HepG2 (cell line): ENCODE results near the gene ELL. TPM values are rescaled to one million over a fixed set of nuclear protein-coding genes. Genes with fewer than 3 reads are reported as not detected.

Source experiments
- ARID3A ChIP-seq: IDR thresholded peaks from 2 replicates; pipeline ENCODE4 v1.6.1; 2012; ENCODE audit warnings: low read depth, low read length, improper control_type of control experiment
- NR2C2 ChIP-seq: sonication (generic); formaldehyde crosslinking; IDR thresholded peaks from 2 replicates; pipeline ENCODE4 v1.4.0; 2020; ENCODE audit warnings: missing genetic modification reagents, mild to moderate bottlenecking, moderate library complexity, borderline replicate concordance
- PAF1 ChIP-seq: IDR thresholded peaks from 2 replicates; pipeline ENCODE4 v1.6.1; 2016; ENCODE audit warnings: missing genetic modification reagents, missing compliant biosample characterization
- RCOR2 ChIP-seq: IDR thresholded peaks from 2 replicates; pipeline ENCODE4 v1.6.1; 2016; ENCODE audit warnings: missing biosample characterization, missing genetic modification reagents
- RXRB ChIP-seq: IDR thresholded peaks from 2 replicates; pipeline ENCODE4 v1.6.1; 2016; ENCODE audit warnings: borderline replicate concordance, missing genetic modification reagents, missing compliant biosample characterization
- WIZ ChIP-seq: sonication (generic); formaldehyde crosslinking; IDR thresholded peaks from 2 replicates; pipeline ENCODE4 v1.5.1; 2020; ENCODE audit warnings: mild to moderate bottlenecking, missing genetic modification reagents
- ZBTB42 ChIP-seq: sonication (generic); formaldehyde crosslinking; IDR thresholded peaks from 2 replicates; pipeline ENCODE4 v1.5.0; 2020; ENCODE audit warnings: mild to moderate bottlenecking, missing genetic modification reagents
- ZBTB8A ChIP-seq: sonication (generic); formaldehyde crosslinking; IDR thresholded peaks from 2 replicates; pipeline ENCODE4 v1.4.0; 2020; ENCODE audit warnings: mild to moderate bottlenecking, low read depth, missing genetic modification reagents, borderline replicate concordance
- ZFYVE20 ChIP-seq: sonication (generic); formaldehyde crosslinking; IDR thresholded peaks from 2 replicates; pipeline ENCODE4 v1.8.0; 2023; ENCODE audit warnings: low read depth, mild to moderate bottlenecking, moderate library complexity, missing genetic modification reagents, borderline replicate concordance
- ZNF503 ChIP-seq: sonication (generic); formaldehyde crosslinking; IDR thresholded peaks from 2 replicates; pipeline ENCODE4 v1.4.0; 2020; ENCODE audit warnings: missing genetic modification reagents
- ZNF513 ChIP-seq: sonication (generic); formaldehyde crosslinking; conservative IDR thresholded peaks from 2 replicates; pipeline ENCODE4 v1.5.0; 2020; ENCODE audit warnings: missing genetic modification reagents
- ZNF652 ChIP-seq: IDR thresholded peaks from 2 replicates; pipeline ENCODE4 v1.6.1; 2016; ENCODE audit warnings: low read depth, borderline replicate concordance
- ZNF770 ChIP-seq: sonication (generic); formaldehyde crosslinking; IDR thresholded peaks from 2 replicates; pipeline ENCODE4 v1.5.0; 2020; ENCODE audit warnings: mild to moderate bottlenecking, missing genetic modification reagents
- ZNF782 ChIP-seq: sonication (generic); formaldehyde crosslinking; IDR thresholded peaks from 2 replicates; pipeline ENCODE4 v1.4.0; 2020; ENCODE audit warnings: missing genetic modification reagents, mild to moderate bottlenecking, borderline replicate concordance
- ZNF850 ChIP-seq: sonication (generic); formaldehyde crosslinking; conservative IDR thresholded peaks from 2 replicates; pipeline ENCODE4 v1.9.0; 2021; ENCODE audit warnings: mild to moderate bottlenecking, missing genetic modification reagents
- polyA plus RNA-seq, 8 experiments: library from polyadenylated mRNA; depleted of rRNA in 3 of 8; stranded (reverse) in 7 of 8; unstranded in 1 of 8; fragments of >200 nt; fragmentation: Illumina TruSeq in 4 of 8; extraction: Trizol in 4 of 8; gene quantifications; 2 replicates each; pipeline versions ENCODE4 v1.2.1 to v1.2.3, GENCODE V29; 2011 to 2016; ENCODE audit warnings: low read depth in 4 of 8, missing spikeins in 1 of 8, mixed read lengths in 1 of 8; ENCODE audit not compliant: insufficient read depth in 1 of 8
- total RNA-seq, 5 experiments: library from RNA; depleted of rRNA; stranded (reverse); fragments of >200 nt; fragmentation: Illumina TruSeq; extraction: Trizol; gene quantifications; 2 replicates each; pipeline ENCODE4 v1.2.3, GENCODE V29; 2016; ENCODE audit warnings: low read depth in 1 of 5
- TF ChIP-seq, protein P1 (sequence below): IDR thresholded peaks from 2 replicates; pipeline ENCODE4 v1.6.1; 2016
- TF ChIP-seq, protein P2 (sequence below): sonication (generic); formaldehyde crosslinking; IDR thresholded peaks from 2 replicates; pipeline ENCODE4 v1.5.1; 2020; ENCODE audit warnings: missing genetic modification reagents, mild to moderate bottlenecking, borderline replicate concordance

ELL gene
- total and polyA plus RNA-seq, 2 of the 13 experiments (the other 11 are each of a cell fraction or from before 2014, with no cell fraction given), result 3.7 to 5.4 TPM

- TF ChIP-seq ZNF503 (CRISPR knock-in tag), result no peak
- TF ChIP-seq RXRB (CRISPR knock-in tag), result peak; percentile 37; the same call in 1 of the 2 replicates
- TF ChIP-seq ARID3A, result 0 out of 2 replicates have a peak, but pooled peaks have one; percentile 34
- TF ChIP-seq ZBTB42 (CRISPR knock-in tag), result peak; percentile 90; the same call in 1 of the 2 replicates
- no peak for TF ChIP-seq ZBTB8A (CRISPR knock-in tag)
- TF ChIP-seq ZNF652, result no peak
- no peak for TF ChIP-seq ZFYVE20 (CRISPR knock-in tag)
- TF ChIP-seq ZNF770 (CRISPR knock-in tag), result peak; percentile 31; the same call in 1 of the 2 replicates
- no peak for TF ChIP-seq ZNF782 (CRISPR knock-in tag)
- no peak for TF ChIP-seq PAF1 (CRISPR knock-in tag)
- no peak for TF ChIP-seq ZNF513 (CRISPR knock-in tag)
- TF ChIP-seq, protein P1, sequence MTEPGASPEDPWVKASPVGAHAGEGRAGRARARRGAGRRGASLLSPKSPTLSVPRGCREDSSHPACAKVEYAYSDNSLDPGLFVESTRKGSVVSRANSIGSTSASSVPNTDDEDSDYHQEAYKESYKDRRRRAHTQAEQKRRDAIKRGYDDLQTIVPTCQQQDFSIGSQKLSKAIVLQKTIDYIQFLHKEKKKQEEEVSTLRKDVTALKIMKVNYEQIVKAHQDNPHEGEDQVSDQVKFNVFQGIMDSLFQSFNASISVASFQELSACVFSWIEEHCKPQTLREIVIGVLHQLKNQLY (CRISPR knock-in tag), result no peak
- peak; percentile 100 for TF ChIP-seq RCOR2 (CRISPR knock-in tag)
- TF ChIP-seq, protein P2, sequence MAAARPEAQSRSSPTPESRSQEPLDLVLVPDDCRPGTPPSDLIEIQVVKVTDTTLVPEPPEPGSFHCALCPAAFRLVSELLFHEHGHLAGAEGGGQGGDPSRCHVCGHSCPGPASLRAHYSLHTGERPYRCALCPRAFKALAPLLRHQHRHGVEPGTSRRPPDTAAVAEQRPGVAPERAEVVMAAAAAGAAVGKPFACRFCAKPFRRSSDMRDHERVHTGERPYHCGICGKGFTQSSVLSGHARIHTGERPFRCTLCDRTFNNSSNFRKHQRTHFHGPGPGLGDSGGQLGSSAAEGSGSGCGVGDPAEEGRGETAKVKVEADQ, result no peak
- TF ChIP-seq ZNF850, result no peak
- TF ChIP-seq NR2C2, result peak; percentile 51; the same call in 1 of the 2 replicates
- TF ChIP-seq WIZ (CRISPR knock-in tag), result no peak
Observed at GRCh38 chr19:18557411-18558201, 35.7 kb upstream of the ELL start, which contains the start of gene KXD1 (continued).
